CD1c-positive myeloid dendritic cell (primary cell): ENCODE data around the gene PAPPA2.
"Not testable (repeated sequence)": the region's sequence is repeated elsewhere in the genome, so short reads cannot be mapped to it uniquely, and the experiment has no call there.

Experiments used
- DNase-seq: peaks from one replicate; pipeline ENCODE4 v3.0.0-alpha.2; 2016; ENCODE audit errors: extremely low spot score

PAPPA2 gene

GRCh38 chr1:176603696-176604095, 140.7 kb downstream of the PAPPA2 start:
- DNase-seq, result no peak

DNA sequence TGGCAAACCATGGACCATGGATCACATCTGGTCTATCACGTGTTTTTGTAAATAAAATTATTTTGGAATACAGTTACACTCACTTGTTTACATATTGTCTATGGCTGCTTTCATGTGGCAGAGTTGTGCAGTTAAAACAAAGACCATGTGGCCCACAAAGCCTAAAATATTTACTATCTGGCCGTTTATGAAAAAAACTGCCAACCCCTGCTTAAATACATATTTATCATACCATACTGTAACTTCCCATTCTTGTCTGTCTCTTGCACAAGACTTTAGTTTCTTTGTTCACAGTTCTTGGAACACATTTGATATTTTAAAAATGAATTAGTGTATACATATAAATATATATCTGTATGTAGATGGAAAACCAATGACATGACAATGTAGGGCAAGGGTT, 141.5 kb downstream of the PAPPA2 start:
- DNase-seq, result no peak

- DNase-seq, result no peak
These were observed 142.2 kb downstream of the PAPPA2 start for GRCh38 chr1:176605176-176605575.

DNA sequence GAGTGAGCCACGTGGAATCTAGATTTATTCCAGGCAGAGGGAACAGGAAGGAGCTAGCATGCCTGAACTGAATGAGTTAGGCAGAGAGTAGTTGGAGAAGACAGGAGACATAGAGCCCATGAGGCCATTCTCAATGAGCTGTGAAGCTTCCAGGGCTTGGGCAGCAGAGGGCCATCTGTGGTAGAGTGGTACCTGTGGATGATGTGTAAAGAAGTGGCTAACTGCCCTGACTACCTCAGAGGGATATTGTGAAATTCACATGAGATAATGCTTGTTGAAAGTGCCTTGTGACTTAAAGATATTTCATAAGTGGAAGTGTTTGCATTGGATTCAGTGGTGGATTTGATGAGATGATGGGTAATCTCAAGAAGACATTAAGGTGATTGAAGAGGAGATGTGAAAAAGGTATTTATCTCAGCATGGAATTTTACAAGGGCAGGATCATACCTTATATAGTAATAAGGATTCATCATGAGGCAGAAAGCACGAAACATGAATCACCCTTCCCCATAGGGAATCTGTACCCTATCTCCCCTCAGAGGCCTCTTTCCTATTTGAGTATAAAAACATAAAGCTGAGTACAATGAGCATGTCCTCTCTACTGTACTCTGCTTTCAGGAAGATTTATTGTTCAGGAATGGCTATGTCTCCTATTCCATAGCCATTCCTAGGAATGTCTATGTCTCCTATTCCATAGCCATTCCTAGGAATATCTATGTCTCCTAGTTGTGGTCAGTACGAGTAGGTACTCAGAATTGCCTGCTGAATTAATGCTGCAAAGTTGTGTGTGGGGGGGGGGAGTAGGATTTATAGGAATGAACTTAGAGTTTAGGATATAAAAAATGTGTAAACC, 146.8 kb downstream of the PAPPA2 start:
- no peak for DNase-seq

DNA sequence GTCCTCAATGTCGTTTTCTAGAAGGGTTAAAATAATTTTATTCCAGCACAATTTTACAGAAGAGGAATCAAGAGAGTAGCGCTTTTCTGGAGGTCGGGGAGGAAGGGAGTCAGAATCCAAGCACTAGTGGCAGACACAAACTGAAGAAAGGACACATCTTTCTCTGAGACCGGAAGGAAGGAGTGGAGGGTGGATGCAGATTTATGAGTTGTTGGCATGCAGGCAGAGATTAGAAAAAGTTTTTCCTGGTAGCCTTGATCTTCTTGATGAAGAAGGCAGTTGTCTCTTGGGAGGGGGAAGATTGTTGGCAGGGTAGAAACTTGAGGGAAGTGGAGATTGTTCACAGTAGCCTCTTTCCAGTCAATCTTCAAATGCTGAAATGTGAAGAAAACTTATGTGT, 149.8 kb downstream of the PAPPA2 start:
- DNase-seq, result no peak

DNA sequence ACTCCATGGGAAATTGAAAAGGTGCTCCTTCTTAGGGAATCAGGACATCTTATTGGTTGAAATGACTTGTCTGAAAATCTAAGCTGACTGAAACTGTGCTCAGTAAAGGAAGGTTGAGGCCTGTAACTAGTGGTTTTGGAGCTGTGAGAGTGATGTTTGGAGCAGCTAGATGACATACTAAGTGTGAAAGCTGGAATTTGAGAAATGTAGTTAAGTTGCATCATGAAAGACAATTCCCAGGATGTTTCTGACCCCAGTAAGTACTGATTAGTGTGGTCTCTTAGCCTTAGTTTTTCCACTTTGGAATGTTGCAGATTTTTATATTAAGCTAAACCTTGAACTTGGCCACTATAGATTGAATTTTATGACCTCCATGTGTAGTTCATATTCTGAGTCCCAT, 154.9 kb downstream of the PAPPA2 start:
- DNase-seq, result no peak

DNA sequence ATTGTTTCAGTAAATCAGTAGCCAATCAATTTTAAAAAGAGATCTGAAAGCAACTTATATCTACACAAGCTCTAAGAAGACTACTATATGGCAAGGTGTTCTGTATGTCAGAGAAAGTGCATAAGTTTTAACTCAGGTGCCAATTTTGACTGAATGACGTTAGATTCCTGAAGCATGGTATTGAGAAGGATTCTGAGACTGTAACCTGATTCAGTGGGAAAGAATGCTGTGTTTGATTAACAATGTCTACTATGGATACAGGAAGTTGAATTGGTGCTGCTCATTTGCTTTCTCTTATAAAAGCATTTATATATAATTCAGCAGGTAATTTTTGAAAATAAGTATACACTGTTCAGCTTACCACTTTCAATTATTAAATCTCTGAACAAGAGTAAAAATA, 156.3 kb downstream of the PAPPA2 start:
- DNase-seq, result no peak

DNA sequence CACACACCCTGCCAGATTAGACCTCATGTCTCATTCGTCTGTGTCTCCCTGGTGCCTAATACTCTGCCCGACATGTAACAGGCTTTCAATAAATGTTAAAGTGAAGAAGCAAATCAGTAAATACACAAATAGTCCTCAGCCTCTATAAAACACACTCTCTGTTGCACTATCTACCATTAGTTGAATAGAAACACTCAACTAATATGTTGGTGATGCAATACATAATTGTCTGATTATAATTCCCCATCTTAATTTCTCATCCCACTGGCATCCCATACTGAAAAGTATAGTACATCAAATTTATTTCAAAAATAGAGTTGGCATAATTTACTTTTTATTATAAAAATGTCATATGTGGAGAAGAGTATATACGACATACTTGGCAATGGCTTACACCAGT, 162.4 kb downstream of the PAPPA2 start:
- DNase-seq, result no peak

DNA sequence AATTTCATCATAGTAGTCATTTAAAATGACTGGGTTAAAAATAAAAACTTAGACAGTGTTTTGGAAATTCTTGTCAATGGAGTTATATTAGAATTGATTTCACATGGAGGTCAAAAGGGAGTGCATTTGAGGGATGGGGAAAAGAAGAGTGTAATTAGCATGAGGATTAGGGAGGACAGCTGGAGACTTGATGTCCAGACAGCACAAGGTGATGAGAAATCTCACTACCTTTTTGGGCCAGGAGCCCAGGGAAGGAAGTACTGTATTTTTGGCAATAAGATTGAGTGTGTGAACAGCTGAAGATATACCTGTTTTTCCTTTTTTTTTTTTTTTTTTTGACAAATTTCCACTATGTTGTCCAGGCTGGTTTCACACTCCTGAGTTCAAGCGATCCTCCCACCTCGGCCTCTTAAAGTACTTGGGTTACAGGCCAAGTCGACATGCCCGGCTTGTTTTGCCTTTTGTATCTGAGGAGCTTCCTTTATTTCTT, 163.6 kb downstream of the PAPPA2 start:
- no peak for DNase-seq

DNA sequence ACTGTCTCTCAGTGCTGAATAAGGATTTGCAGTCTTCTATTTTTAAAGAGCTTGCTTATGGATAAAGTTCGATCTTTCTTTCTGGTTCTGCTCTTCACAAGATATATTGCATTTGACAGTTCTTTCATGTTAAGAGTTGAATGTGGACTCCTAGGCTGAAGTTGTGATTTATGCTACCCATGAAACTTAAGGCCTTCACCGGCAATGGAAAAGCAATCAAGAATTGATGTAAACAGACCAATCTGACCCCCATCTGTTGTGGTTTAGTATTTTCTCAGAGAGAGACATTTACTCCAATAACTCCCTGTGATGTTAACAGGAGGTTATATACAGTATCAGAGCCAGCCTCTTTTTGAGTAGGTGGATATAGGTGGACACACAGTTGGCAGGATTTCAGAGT, 165.8 kb downstream of the PAPPA2 start:
- no peak for DNase-seq

- DNase-seq, result not testable (repeated sequence)
These were observed 171.8 kb downstream of the PAPPA2 start for GRCh38 chr1:176634733-176635132.

DNA sequence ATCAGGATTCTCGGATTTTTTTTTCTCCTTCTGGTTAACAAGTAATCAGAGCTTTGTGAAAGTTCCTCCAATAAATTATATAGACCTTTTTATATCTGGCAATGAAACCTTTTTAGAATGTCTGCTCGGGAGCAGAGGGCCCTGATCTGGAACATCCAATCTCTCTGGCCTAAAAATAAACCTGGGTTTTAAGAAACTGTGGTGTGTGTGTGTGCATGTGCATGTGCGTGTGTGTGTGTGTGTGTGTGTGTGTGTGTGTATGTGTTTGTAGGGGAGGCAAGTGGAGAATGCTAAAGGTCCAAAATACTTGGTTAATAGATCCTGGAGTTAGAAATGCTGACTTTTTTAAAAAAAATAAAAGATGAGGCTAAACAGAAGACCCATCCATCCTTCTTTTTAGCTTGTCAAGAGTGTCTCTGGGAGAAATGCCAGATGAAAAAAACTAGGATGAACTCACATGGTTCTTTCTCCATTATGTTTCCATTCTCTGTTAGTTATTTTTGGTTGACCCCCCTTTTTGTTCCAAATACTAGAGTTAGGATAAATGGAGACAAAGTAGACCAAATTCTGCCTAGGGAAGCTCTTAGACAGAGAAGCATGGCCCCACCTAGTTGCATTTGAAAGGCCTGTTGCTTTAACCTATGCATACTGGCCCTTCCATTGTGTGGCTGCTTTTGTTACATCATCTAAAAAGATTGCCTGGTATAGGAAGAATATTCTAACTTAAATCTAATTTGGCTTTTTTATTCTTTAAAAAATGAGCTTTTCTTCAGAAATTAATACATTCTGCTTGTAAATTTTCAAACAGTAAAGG, 175.9 kb downstream of the PAPPA2 start:
- DNase-seq, result no peak

DNA sequence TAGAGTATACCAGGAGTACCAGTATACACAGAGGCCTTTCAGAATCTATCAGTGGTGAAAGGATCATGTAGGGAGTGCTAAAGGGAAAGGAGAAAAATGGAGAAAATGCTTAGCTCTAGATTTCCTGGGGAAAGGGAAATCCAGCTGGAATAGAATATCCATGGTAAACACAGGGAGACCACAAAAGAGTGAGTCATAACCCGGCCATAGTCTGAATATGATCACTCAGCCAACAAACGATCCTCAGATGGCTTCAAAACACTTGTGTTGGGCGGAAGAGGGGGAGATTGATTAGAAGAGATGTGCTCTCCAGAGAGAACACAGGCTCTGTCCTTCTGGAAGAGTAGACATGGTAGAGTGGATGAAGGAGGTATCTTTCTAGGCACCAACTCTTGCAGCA, 180.6 kb downstream of the PAPPA2 start:
- DNase-seq, result no peak

DNA sequence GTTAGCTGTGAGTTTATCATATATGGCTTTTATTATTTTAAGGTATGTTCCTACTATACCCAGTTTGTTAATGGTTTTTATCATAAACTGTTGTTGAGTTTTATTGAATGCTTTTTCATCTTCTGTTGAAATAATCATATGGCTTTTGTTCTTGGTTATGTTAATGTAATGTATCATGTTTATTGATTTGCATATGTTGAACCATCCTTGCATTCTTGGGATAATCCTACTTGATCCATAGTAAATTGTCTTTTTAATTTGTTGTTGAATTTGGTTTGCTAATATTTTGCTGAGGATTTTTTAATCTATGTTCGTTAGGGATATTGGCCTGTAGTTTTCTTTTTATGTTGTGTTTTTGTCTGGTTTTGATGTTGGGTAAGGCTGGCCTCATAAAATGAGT, 185.6 kb downstream of the PAPPA2 start:
- DNase-seq, result no peak

DNA sequence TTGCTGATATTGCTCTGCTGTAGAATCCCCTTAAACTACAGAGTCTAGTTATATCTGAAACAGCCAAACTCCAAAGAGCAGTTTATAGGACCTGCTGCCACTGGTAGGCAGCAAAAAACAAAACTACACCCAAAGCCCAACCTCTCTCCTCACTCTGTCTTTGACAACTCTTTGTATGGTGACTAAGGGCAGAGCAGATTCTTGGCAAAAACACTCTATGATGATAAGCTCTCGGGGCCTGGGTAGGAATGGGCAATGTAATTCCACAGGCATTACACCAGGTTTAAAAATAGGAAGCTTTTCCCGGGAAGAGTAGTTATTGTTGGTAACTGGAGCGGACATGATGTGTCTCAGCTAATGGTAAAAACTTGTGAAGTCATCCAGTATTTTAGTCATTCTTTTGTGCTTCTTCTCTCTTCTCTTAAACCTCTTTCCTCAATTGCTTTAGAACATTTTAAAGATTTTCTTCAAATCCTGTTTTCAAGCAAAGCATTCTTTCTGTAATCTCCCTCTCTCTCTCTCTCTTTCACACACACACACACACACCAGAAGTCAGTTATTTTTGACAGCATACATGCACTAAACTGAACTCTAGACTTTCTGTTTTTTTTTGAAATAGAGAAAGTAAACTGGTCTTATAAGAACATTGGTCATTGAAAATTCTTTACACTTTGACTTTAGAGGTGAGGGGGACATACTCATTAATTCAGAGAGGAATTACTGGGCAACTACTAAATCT, 193.5 kb downstream of the PAPPA2 start:
- DNase-seq, result no peak

DNA sequence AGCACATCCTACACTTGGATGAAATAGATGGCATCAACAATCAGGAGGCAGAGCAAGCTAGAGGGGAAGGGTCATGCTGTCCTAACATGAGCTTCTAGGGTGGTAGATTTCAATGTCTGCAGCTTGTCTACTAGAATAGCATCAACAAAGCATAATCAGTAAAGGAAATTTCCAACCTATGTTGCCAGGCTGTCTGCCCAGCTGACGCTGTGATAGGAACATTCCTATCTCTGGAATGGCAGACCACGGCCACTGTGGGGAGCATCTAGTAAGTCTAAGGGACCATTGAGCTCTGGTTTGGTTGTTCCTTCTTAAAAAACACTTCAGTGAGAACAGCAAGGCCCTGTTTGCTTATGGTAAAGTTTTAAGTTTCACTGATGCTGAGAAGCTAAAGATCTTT, 206.8 kb downstream of the PAPPA2 start:
- no peak for DNase-seq

GRCh38 chr1:176670853-176671252, 207.9 kb downstream of the PAPPA2 start:
- DNase-seq, result no peak

GRCh38 chr1:176682830-176683535, 220.0 kb downstream of the PAPPA2 start:
- DNase-seq, result no peak

DNA sequence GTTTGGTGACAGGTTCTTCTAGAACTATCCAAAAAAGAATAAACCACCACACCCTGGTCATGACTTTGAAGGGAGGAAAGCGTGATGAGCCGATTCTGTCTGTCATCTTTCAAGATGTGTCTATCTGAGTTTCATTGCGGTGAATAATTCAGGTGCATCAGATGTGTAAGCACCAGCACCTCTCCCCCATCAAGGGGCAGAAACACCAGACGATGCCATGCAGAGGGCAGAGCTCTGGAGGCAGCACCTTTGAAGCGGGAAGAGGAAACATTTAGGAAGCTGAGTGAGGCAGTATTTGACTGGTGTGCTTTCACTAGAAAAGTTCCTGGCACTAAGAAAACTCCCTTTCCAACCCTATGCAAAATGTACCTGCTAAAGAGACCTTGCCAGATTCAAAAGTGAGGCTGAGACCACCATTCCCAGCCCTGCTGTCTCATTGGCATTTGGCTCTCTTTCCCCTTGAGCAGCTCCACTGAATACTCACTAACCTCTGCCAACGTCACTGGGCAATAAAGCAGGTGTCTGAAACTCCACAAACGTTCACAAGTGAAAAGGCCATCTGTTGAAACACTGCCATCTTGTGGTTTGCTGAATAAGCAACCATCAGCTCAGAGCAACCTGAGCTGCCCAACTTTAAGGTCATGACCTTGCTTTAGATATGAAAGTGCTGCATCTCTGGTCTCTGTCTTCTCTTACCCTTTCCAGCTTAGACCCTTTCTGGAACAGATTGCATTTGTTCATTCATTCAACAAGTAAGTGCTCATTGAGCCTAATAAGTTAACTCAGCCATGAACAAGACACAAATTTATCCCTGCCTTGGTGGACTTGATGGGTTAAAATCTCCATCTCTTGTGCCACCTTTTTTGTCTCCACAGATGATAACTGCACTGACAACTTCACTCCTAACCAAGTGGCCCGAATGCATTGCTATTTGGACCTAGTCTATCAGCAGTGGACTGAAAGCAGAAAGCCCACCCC, 228.6 kb downstream of the PAPPA2 start:
- DNase-seq, result peak; percentile 3

GRCh38 chr1:176692431-176692830, 229.5 kb downstream of the PAPPA2 start:
- DNase-seq, result no peak
